ENCODE data around the gene COL4A6. TPM values are rescaled to one million over a fixed set of nuclear protein-coding genes. Genes with fewer than 3 reads are reported as not detected.

The COL4A6 gene
- total and polyA plus RNA-seq, 2 of the 8 experiments (the other 6 are each of a cell fraction or from before 2014, with no cell fraction given) = 5.9 to 11.8 TPM

GRCh38 chrX:108485960-108486359, 47.7 kb upstream of the COL4A6 start (continued):
- no peak for TF ChIP-seq ASH2L (IDR thresholded peaks at IDR 0.05; ENCODE audit: low read length)

GRCh38 chrX:108484251-108484650, 46.0 kb upstream of the COL4A6 start:
- Histone ChIP-seq H3K36me3 (ENCODE audit: control insufficient read depth in 2 of 4, insufficient read depth in 4 of 4, low read length in 3 of 4) (no peaks in the 10 kb centered on the region; a peak in 1 of 8 replicates), H3K23ac (ENCODE audit: insufficient read length) (no peak overlapping the region), H4K8ac (ENCODE audit: extremely low read depth, insufficient read depth, low read length) (no peak overlapping the region), H3K14ac (ENCODE audit: insufficient read length) (no peak overlapping the region), H4K5ac (ENCODE audit: insufficient read length, low read depth, low read length) (no peak overlapping the region), H3K4me3 (ENCODE audit: extremely low read depth in 1 of 4, insufficient read depth in 2 of 4, low read depth in 3 of 4, low read length in 4 of 4) (no peak overlapping the region), H2BK12ac (ENCODE audit: low read depth, low read length) (no peak overlapping the region), H3K27me3 (replicated peaks in 1 of 4; ENCODE audit: control insufficient read depth in 3 of 4, extremely low read depth in 1 of 4, insufficient read depth in 3 of 4, low read length in 3 of 4) (no peaks in the 10 kb centered on the region), H2BK5ac (ENCODE audit: low read depth, low read length) (no peak overlapping the region), H4K20me1 (replicated peaks in 1 of 2; ENCODE audit: control insufficient read depth in 1 of 2, insufficient read depth in 2 of 2, low read length in 2 of 2) (no peaks in the 10 kb centered on the region), H3K56ac (replicated peaks; ENCODE audit: insufficient read length, low read depth, low read length) (no peak overlapping the region), H3K23me2 (ENCODE audit: low read depth, low read length) (no peaks in the 10 kb centered on the region), H3K4me1 (replicated peaks in 1 of 4; ENCODE audit: control insufficient read depth in 3 of 4, insufficient read depth in 4 of 4, low read length in 3 of 4) (no peaks in the 10 kb centered on the region), H2AK5ac (ENCODE audit: low read depth, low read length) (no peak overlapping the region), H2AFZ (ENCODE audit: low read length) (no peak overlapping the region), H3K4ac (replicated peaks; ENCODE audit: insufficient read length, low read depth, low read length) (no peak overlapping the region), H3K4me2 (ENCODE audit: insufficient read depth in 1 of 2, low read depth in 2 of 2, low read length in 2 of 2) (no peak overlapping the region), H3K79me1 (ENCODE audit: low read depth, low read length) (no peaks in the 10 kb centered on the region), H3K9me3 (ENCODE audit: insufficient read depth in 2 of 2, low read depth in 1 of 2, low read length in 1 of 2) (no peaks in the 10 kb centered on the region), H4K91ac (replicated peaks; ENCODE audit: insufficient read length, low read length) (no peak overlapping the region), H2BK20ac (ENCODE audit: low read length) (no peak overlapping the region), H3K9ac (replicated peaks in 1 of 4; ENCODE audit: extremely low read depth in 1 of 4, low read depth in 3 of 4, low read length in 3 of 4) (no peak overlapping the region), H3K79me2 (ENCODE audit: control insufficient read depth in 1 of 2, insufficient read depth in 2 of 2, low read length in 2 of 2) (no peaks in the 10 kb centered on the region), H3K18ac (ENCODE audit: extremely low read depth, low read length) (no peak overlapping the region), H3K27ac (ENCODE audit: low read depth, low read length) (no peak overlapping the region), H2BK120ac (replicated peaks; ENCODE audit: low read depth, low read length) (no peak overlapping the region), H2BK15ac (ENCODE audit: low read length) (no peak overlapping the region)
- POLR2A ChIA-PET (ENCODE audit: partially characterized antibody) = no interaction called here
- FAIRE-seq = no peak
- CTCF ChIA-PET (ENCODE audit: partially characterized antibody) = no interaction called here
- WGBS, 2 experiments (ENCODE audit: extremely low coverage in 1 of 2, insufficient coverage in 1 of 2, insufficient read length in 1 of 2, insufficient replicate concordance in 2 of 2, low coverage in 1 of 2, low lambda C conversion rate in 2 of 2, missing lambda C conversion rate in 1 of 2) = 96% methylated on average over 3 of the region's 3 CpGs; no CpG with 5 or more reads in 1 of the 2 experiments
- no peak for DNase-seq (ENCODE audit: low read depth in 1 of 2, low spot score in 2 of 2)
- no peak for TF ChIP-seq HDAC6 (IDR thresholded peaks at IDR 0.05; ENCODE audit: low read depth, low read length)
- TF ChIP-seq CBX5 (IDR thresholded peaks at IDR 0.05; ENCODE audit: low read depth, low read length) = no peak
- TF ChIP-seq SP1 (IDR thresholded peaks at IDR 0.05; ENCODE audit: low read depth, low read length) = no peak
- no peak for TF ChIP-seq EGR1 (IDR thresholded peaks at IDR 0.05; ENCODE audit: borderline replicate concordance, low read depth, low read length)
- TF ChIP-seq POLR2AphosphoS5 (IDR thresholded peaks at IDR 0.05; ENCODE audit: low read depth, low read length) = no peak

All from H1 (cell line).